Endometrial microvascular endothelial cells (primary cell): ENCODE results near the gene RARG. TPM values are rescaled to one million over a fixed set of nuclear protein-coding genes. Genes with fewer than 3 reads are reported as not detected.

ENCODE experiments used
- in situ Hi-C: cut with HindIII; loops from 2 replicates; pipeline ENCODE4 v1.10.0; 2017; ENCODE audit warnings: low sequenced_read_pairs, low pct_unique_long_range_greater_than_20kb; ENCODE audit errors: inconsistent ontology term
- total RNA-seq: library from RNA; depleted of rRNA; stranded (reverse); fragments of >200 nt; gene quantifications from one replicate; pipeline ENCODE4 v1.2.3, GENCODE V29; 2015; ENCODE audit errors: inconsistent ontology term

RARG gene
- total RNA-seq, 1 donor from 2014 or later = 23.5 TPM

- in situ Hi-C loops = no loop called here
Observed at GRCh38 chr12:53197011-53197640, 34.9 kb downstream of the RARG start.

GRCh38 chr12:53196486-53196885, 35.5 kb downstream of the RARG start:
- in situ Hi-C loops = no loop called here

GRCh38 chr12:53195516-53196420, 36.2 kb downstream of the RARG start:
- in situ Hi-C loops = no loop called here

- in situ Hi-C loops = no loop called here
Observed at GRCh38 chr12:53194973-53195372, 37.0 kb downstream of the RARG start.

GRCh38 chr12:53193985-53194716, 37.9 kb downstream of the RARG start:
- in situ Hi-C loops = no loop called here

- in situ Hi-C loops = no loop called here
Observed at GRCh38 chr12:53193040-53193439, 39.0 kb downstream of the RARG start.

GRCh38 chr12:53192531-53193021, 39.4 kb downstream of the RARG start:
- in situ Hi-C loops = no loop called here

- in situ Hi-C loops = no loop called here
Observed at GRCh38 chr12:53191885-53192530, 40.0 kb downstream of the RARG start.

GRCh38 chr12:53191096-53191884, 40.7 kb downstream of the RARG start:
- in situ Hi-C loops = no loop called here

GRCh38 chr12:53190108-53190729, 41.8 kb downstream of the RARG start:
- in situ Hi-C loops = no loop called here

- in situ Hi-C loops = no loop called here
Observed at GRCh38 chr12:53187145-53187899, 44.7 kb downstream of the RARG start.

GRCh38 chr12:53186745-53187144, 45.3 kb downstream of the RARG start:
- in situ Hi-C loops = no loop called here

- in situ Hi-C loops = no loop called here
Observed at GRCh38 chr12:53185582-53186153, 46.3 kb downstream of the RARG start.

GRCh38 chr12:53184828-53185227, 47.2 kb downstream of the RARG start:
- in situ Hi-C loops = no loop called here

GRCh38 chr12:53182903-53183302, 49.1 kb downstream of the RARG start:
- in situ Hi-C loops = no loop called here

GRCh38 chr12:53181935-53182334, 50.1 kb downstream of the RARG start:
- in situ Hi-C loops = no loop called here
